Urothelium cell line (cell line): Measurements from ENCODE around the gene DOCK3.
A peak's percentile ranks its signal among the peaks of the same experiment; 100 is the strongest.
"Not testable (repeated sequence)": the region's sequence is repeated elsewhere in the genome, so short reads cannot be mapped to it uniquely, and the experiment has no call there.

ENCODE experiments used
- DNase-seq: peaks from one replicate; pipeline ENCODE4 v3.0.0; 2011; ENCODE audit warnings: low spot score, mixed read lengths
- FAIRE-seq: peaks from 2 replicates; lab custom pipeline; 2011; peaks lifted over from hg19 to GRCh38; lab: Jason Lieb, UNC

Gene DOCK3

DNA sequence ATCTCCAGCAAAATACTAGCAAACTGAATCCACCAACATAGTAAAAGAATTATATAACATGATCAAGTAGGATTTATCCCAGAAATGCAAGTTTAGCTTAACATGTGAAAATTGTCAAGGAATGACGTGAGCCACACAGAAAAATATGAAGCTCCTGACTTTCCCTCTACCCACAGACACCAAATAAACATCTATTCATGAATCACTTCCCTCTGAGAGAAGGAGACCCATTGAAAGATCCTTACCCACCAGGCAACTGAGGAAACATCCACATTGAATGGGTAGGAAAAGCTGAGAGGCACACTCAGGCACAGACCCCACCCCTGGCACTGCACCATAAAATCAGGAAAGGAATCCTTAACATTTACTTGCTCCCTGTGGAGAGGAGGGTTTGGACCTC is 608.2 kb downstream of the DOCK3 start:
- no peak for DNase-seq

DNA sequence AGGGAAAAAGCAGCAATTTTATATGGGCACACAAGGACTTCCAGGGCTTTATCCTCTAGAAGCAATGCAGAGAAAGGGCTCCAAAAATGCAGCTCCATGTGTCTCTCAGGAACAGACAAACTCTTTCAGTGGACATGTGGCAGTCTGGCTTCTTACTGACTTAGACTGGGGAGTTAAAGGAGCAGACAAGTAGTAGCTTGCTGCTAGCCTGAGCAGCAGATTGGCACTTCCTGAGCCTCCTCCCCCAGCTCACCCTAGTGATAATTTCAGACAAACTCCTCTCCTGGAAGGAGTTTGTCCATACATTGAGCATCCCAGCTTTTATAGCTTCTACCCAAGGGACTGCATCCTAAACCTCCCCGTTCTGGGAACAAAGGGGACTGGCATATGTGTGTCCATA is 608.7 kb downstream of the DOCK3 start:
- no peak for FAIRE-seq
- no peak for DNase-seq

More for the DNA sequence above, 608.2 kb downstream of the DOCK3 start:
- no peak for FAIRE-seq

DNA sequence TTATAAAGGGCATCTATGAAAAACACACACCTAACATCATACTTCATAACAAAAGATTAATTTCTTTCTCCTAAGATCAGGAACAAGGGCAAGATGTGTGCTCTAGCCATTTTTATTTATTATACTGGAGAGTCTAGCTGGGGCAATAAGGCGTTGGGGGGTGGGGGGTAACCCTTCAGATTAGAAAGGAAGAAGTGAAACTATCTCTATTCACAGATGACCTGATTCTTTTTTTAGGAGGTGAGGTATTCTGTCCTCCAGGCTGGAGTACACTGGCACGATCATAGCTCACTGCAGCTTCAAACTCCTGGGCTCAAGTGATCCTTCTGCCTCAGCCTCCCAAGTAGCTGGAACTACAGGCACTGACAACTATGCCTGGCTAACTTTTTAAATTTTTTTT is 620.9 kb downstream of the DOCK3 start:
- DNase-seq (no peak), FAIRE-seq (no peak)

DNA sequence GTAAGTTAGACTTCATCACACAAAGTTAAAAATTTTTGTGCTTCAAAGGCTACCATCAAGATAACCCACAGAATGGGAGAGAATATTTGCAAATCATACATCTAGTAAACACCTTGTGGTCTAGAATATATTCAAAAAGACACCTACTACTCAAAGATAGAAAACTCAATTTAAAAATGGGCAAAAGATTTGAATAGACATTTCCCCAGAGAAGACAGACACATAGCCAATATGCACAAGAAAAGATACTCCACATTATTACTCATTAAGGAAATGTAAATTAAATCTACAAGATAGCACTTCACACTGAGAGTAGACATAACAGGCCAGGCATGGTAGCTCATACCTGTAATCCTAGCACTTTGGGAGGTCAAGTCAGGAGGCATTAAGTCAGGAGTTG is 622.6 kb downstream of the DOCK3 start:
- no peak for DNase-seq
- no peak for FAIRE-seq

DNA sequence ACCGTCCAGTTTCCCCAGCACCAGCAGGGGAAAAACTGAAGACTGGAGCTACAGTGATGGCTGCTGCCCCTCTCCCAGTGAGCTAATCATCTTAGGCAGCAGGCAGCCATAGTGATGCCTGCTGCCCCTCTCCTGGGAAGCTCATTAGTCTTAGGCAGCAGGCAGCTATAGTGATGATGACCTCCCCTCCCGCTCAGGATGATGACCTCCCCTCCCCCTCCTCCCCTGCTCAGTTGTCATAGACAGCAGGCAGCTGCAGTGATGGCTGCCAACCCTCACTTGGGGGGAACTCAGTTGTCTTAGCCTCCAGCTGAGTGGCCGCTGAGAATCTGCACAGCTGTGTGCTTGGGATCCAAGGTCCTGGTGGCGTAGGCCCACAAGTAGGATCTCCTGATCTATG is 629.5 kb downstream of the DOCK3 start:
- DNase-seq, result no peak

DNA sequence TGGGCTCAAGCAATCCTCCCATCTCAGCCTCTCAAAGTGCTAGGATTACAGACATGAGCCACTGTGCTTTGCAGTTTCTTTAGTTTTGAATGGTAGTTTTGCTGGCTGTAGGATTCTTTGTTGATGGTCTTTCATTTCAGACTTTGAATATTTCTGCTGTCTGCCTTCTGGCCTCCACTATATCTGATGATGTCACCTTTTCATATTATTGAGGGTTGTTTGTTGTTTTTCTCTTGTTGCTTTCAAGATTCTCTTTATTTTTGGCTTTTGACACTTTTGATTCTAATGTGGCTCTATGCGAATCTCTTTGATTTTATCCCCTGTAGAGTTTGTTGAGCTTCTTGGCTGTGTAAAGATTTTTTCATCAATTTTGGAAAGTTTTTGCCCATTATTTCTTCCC is 631.4 kb downstream of the DOCK3 start:
- FAIRE-seq (no peak), DNase-seq (no peak)

More for the DNA sequence above, 629.5 kb downstream of the DOCK3 start:
- FAIRE-seq, result peak; percentile 63

DNA sequence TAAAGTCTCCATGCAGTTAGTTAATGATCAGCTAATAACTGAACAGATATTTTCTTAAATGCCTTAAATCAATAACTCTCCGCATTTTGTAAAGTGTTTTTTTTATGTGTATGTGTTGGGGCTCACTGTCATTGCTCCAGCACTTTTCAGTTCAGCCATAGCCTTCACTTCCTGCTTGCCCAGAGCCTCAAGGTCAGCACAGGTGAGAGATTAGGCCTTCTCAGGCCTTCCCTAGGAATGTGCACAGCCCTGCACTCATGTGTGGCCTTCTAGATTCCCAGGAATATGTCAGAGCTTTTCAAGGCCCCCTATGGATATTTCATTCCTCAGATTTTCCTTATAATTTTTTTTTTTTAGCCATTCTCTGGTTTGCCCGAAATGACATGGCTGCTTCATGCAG is 632.7 kb downstream of the DOCK3 start:
- FAIRE-seq (no peak), DNase-seq (no peak)

DNA sequence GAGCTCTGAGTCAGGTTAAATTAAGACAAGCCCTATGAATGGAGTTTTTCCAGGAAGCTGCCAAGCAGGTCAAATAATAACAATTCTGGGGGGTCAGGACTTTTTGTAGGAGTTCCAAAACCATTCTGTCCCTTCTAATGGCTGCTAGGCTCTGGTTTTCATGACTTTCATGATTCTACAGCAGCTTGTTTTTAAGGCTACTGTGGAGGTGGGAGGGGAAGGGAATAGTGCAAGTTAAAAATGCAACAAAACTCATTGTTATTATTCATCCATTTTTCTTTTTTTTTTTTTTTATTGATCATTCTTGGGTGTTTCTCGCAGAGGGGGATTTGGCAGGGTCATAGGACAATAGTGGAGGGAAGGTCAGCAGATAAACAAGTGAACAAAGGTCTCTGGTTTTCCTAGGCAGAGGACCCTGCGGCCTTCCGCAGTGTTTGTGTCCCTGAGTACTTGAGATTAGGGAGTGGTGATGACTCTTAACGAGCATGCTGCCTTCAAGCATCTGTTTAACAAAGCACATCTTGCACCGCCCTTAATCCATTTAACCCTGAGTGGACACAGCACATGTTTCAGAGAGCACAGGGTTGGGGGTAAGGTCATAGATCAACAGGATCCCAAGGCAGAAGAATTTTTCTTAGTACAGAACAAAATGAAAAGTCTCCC is 633.3 kb downstream of the DOCK3 start:
- DNase-seq, FAIRE-seq: not testable (repeated sequence)

DNA sequence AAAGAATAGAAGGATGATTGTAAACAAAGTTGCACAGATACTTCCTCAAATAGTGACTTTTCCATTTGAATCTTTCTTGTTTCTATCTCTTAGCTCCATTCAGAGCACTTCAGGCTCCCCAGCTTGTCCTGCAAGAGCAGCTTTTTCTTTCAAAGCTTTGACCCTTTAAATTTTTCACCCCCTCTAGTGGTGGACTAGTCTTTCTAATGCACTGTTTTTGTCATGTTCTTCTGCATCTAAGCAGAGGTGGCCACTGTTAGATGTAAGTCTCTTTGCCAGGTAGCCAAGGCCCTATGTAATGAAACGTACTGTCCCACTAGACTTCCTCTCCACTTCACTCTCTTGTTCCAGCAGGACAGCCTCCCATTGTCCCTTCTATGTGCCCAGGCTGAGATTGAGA is 636.3 kb downstream of the DOCK3 start:
- no peak for FAIRE-seq
- peak; percentile 30 for DNase-seq

DNA sequence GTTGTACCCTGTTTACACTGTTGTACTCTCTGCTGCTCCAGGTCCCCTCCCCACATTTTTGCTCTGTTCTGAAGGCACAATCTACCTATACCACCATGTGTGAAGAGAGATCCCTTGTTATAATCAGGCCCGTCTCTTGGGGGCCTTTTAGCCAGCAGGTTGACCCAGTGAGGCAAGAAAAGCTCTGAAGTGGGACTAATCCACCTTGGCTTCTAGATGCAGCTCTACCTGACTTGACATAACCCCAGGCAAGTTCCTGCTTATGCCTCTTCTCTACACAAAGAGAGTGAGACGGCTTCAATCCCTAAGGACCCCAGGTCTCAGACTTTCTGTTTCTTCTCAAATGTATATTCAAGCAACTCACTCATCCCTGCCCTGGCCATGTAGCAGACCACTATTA is 653.5 kb downstream of the DOCK3 start:
- FAIRE-seq (no peak), DNase-seq (no peak)

DNA sequence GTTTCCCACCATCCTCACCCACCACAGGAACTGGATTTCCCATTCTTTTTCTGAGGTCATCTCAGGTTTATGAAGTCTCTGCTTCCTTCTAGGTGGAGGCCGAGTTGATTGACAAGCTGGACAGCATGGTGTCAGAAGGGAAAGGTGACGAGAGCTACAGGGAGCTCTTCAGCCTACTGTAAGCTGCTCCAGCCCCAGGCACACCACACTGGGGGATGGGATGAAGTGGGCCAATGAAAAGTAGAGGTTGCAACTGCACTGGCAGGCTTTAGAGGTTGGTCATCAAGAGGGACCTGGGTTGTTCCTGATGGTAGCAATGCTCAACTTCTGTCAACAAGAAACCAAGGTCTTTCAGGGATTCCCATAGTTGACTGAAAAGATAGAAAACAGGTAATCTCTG is 655.3 kb downstream of the DOCK3 start:
- FAIRE-seq, result no peak

DNA sequence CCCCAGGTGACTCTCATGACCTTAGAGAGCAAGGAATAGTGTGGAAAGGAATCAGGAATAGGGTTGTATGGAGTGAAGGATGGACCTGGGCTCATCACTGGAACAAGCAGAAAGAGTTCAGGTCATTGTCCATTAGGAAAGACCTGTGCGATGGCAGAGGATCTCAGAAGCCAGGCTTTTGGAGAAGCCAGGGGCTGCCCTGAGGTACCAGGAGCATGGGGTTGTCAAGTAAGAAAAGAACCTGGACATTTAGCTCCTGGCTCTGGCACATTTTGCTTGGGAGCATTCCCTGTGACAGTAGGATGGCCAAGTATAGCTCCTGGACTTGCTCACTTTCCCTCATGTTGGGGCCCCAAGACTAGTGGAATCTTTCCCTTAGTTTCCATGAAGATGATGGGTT is 657.4 kb downstream of the DOCK3 start:
- FAIRE-seq (no peak), DNase-seq (no peak)

More for the DNA sequence above, 655.3 kb downstream of the DOCK3 start:
- no peak for DNase-seq

DNA sequence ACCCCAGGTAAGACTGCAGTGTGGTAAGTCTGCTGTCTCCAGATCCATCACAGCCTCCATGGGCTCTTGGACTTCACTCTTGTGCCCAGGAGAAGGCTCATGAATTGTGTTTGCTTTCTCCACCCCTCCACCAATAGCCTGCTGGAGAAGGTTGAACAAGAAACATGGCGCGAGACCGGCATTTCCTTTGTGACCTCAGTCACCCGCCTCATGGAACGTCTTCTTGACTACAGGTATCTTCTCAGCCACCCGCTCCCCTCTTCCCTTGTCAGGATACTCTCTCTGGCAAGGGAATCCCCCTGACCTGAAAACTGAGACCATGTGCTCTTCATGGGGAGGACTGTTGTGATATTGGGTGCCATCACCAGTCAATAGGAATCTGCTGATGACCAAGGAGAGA is 658.3 kb downstream of the DOCK3 start:
- FAIRE-seq (no peak), DNase-seq (no peak)

DNA sequence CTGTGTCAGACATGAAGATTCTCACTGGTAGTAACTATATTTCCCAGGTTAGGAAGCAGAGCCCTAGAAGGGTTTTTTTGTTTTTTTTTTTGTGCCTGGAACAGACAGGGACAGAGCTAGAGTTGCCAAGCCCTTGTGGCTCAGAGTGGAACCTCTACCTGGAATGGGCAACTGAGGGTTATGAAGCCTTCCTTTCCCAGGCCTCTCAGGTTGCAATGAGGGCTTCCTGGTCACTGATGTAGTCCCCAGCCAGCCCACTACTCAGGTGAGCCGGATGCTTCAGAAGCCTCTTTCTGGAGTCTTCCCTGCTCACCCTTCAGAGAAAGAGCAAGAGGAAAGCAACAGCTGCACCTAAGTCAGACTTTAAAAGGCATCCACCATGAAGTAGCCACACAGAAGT is 661.5 kb downstream of the DOCK3 start:
- no peak for FAIRE-seq
- DNase-seq, result no peak

DNA sequence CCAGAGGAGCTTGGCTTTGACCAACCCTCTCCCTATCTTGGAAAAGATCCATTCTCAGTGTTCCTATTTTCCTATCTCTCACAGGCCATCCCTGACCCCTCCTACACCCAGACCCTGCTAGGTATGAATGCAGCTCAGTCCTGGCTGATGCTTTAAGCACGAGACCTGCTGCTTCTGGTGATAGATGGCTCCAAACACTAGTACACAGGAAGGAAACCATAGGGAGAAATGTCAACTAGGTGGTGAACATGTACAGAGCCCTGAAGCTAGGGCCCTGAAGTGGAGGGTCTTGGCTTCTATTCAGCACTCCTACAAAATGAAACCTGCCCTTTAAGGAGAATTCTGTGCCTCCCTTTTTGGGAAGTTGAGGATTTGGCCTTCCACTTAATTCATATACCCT is 662.9 kb downstream of the DOCK3 start:
- DNase-seq, result no peak
- FAIRE-seq, result no peak

DNA sequence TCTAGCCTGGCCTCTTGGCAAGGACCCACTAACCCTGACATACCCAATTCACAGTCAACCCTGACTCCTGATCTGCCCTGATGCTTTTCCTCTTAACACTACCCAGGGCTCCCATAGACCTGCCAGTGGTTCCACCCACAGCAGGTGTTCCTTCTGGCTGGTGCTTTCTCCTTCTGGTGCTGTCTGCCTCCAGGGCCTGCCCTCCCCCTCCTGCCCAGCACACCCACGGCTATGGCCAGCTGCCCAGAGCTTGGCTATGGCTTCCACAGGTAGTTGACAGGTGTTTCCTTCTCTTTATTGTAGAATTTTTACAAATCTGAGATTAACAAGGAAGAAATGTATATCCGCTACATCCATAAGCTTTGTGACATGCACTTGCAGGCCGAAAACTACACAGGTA is 663.9 kb downstream of the DOCK3 start:
- DNase-seq, result no peak
- FAIRE-seq, result no peak

DNA sequence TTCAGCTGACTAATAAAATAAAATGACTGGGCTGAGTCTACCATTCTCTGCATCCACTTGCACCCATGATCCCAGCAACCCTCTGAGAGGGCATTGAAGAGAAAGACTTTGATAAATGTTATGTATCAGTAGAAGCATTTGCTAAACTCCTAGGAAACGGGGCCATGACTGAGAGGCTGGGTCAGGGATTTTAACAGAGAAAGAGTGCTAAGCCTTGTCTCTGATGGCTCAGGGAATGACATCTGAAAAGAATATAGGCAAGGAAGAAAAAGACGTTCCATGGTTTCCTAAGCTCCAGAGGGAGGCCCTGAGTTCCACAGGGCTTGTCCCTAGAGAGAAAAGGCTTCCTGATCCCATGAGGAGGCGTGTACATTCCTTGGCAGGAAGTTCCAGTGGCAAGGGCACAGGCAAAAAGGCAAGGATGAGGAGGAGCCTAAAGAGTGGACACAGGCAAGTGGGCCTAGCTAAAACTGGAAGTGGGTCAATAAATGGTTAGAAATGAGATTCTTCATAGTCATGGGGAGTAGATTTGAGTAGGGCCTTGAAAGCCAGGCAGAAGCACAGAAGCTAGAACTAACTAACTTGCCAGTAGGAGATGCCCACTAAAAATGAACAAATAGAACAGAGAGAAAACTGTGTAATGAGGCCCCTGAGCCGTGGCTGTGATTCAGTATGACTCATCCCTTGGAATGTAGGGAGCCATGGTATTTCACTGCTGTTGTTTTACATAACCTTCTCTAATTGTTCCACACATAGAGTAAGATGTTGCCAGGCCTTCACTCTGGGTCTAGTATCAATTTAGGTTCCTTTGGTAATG is 665.5 kb downstream of the DOCK3 start:
- FAIRE-seq (peak; percentile 46), DNase-seq (peak; percentile 87)

DNA sequence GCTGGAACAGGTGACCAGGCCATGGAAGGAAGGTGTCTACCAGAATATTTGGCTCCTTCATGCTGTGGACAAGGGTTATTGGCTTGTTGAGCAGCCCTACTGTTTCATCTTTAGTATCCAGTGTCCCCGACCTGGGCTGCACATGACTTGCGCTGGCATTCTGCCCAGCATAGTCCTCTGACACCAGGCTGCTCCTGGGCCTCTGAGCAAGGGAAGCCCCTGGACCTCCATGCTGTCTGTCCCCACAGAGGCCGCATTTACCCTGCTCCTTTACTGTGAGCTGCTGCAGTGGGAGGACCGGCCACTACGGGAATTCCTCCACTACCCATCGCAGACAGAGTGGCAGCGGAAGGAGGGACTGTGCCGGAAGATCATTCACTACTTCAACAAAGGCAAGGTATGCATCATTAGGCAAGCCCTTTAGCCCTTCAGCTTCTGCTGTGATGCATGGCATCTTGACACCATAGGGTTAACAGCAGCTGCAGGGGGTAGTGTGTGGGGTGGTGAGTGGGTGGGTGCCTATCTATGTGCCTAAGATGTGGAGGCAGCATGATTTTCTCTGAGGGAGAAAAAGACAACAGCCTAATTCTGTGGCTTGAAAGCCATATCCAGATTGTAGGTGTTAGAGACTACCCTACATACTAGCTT is 666.4 kb downstream of the DOCK3 start:
- no peak for FAIRE-seq
- peak; percentile 52 for DNase-seq

DNA sequence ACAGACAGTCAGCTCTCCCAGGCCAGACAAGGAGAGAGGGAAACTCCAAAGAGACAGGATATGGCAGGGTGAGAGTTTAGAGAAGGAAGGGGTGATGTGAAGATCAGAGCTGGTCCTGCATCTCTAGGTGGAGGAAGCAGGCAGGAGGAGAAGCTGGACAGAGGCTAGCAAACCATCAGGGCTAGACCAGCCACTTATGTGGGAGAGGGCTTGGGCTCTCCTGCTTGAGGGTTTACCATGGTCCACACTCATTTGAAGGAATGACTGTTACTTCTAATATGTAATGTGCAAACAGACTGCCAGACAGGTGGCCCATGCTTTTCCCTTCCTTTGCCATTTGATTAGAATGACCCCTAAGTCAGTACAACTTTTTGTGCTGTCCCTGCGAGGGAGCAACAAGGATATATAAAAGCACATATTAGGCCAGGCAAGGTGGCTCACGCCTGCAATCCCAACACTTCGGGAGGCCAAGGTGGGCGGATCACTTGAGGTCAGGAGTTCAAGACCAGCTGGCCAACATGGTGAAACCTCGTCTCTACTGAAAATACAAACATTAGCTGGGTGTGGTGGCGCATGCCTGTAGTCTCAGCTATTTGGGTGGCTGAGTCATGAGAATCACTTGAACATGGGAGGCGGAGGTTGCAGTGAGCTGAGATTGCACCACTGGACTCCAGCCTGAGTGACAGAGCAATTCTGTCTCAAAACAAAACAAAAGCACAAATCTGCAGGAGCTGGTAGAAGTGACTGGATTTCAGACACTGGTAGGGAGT is 669.4 kb downstream of the DOCK3 start:
- FAIRE-seq (peak; percentile 78), DNase-seq (no peak)

DNA sequence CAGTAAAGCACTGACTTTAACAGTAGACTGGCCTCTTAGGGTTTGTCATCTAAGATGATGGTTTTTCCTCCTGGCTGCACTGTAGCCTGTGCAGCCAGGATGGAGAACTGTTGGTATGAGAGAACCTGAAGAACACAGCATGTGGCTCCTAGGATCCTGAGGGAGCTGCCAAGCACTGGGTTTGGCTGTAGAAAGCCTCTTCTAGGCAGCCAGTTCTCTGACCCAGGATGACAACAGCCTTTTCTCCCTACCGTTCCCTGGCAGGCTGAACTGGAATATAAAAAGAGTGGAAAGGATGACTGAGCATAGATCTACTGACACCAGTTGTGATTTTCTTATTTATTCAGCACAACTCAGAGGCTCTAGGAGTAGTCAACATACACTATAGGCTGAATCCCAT is 676.0 kb downstream of the DOCK3 start:
- no peak for FAIRE-seq
- no peak for DNase-seq

DNA sequence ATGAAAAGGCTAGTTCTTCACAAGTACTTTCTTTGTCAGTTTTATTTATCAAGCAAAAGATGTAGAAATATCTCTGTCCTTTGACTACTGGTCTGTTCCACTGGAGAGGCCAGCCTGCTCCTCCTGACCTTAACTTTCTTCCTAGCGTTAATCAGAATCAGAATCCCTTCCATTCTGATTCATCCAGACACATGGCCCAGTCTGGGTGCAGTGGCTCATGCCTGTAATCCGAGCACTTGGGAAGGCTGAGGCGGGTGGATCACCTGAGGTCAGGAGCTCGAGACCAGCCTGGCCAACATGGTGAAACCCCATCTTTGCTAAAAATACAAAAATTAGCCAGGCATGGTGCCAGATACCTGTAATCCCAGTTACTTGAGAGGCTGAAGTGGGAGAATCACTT is 678.4 kb downstream of the DOCK3 start:
- DNase-seq, result no peak
- FAIRE-seq, result no peak
